Raji (cell line): ENCODE measurements around the gene PTER.
A peak's percentile ranks its signal among the peaks of the same experiment; 100 is the strongest.

ENCODE experiments used
- POLR2A ChIP-seq: IDR thresholded peaks from 2 replicates; pipeline ENCODE4 v1.6.1; 2011; ENCODE audit warnings: low read depth, low read length, control low read depth; ENCODE audit not compliant: insufficient read depth

Gene PTER, protein sequence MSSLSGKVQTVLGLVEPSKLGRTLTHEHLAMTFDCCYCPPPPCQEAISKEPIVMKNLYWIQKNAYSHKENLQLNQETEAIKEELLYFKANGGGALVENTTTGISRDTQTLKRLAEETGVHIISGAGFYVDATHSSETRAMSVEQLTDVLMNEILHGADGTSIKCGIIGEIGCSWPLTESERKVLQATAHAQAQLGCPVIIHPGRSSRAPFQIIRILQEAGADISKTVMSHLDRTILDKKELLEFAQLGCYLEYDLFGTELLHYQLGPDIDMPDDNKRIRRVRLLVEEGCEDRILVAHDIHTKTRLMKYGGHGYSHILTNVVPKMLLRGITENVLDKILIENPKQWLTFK

DNA sequence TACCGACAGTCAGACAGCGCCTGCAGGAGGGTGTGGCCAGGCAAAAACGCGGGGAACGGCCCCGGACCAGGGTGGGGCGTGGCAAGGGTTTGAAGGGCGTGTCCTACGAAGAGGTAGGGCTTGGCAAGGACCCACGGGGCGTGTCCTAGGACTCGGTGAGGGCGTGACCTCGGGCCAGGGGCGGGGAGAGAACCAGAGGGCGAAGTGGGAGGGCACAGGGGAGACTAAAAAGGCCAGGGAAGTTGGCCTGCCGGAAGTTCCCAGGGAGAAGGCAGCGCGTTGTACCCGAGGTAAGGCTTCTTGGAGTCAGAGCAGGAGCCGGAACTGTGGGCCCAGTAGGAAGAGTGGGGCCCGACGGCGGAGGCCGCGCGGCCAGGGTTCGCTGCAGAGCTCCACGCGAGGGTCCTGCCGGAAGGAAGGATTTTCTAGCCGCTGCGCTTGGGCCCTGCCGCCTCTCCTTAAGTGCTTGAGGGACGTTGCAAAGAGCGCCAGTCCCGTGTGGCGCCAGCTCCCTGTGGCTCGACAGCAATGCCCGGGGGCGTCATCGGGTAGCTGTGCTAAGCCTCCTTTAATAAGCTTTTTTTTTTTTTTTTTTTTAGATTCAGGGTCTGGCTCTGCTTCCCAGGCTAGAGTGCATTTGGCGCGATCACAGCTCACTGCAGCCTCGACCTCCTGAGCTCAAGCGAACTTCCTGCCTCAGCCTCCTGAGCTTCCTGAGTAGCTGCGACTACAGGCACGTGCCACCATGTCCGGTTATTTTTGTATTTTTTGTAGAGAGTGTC lies at the start of gene PTER:
Gene PTER (plus strand): TSS at position 253 of the 782 bp plus-strand sequence. CDS start 47,375 bp downstream, outside the sequence.
- peak; percentile 87 for TF ChIP-seq POLR2A

DNA sequence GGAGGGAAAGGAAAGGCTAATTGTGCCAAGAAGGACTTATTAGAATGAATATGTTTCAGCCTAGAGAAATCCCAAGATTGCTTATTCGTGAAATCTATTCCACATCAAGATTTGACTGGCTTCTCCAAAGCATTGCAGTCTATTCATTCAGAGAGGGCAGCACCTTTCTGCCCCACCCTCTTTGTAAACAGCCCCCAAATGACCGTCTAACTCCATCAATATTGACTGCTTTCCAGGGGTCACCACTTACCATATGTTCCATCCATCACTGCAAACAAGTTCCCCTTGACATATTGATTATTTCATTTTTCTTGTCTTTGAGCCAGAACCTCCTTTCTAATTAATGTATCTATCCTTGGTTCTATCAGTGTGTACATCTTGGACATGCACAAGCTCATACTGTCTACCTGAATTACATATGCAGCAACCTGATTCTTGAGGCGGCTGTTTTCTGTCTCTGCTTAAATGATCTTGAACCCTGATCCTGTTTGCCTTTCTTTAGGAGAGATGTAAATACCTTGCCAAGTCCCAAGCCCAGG lies 44.2 kb upstream of the PTER start:
- no peak for TF ChIP-seq POLR2A

DNA sequence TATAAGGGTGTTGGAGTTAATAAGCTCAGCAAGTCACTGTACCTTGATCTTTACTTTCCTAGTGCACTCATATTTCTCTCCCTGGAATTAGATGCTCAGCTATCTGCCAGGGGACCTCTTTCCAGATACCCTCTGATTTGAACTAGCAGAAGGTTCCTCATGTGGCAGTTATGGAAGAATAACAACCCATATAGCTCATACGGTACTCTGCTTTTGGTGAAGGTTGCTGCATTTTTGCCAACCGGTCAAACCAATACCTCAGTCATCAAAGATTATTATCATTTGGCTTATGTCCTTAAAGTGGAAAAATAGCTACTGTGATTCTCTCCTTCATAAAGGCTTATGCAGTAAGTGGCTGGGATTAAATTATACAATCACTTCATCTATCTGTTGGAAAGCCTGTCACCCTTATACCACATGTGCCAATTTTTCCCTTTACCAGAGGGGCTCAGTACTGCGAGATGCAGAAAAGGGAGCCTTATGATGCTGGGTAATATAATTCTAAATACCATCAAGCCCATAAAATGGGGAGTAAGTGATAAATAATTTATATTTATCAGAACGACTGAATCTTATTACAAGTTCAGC lies 43.4 kb upstream of the PTER start:
- no peak for TF ChIP-seq POLR2A

- TF ChIP-seq POLR2A: no peak
Measured at GRCh38 chr10:16401416-16401815, 35.4 kb upstream of the PTER start.

DNA sequence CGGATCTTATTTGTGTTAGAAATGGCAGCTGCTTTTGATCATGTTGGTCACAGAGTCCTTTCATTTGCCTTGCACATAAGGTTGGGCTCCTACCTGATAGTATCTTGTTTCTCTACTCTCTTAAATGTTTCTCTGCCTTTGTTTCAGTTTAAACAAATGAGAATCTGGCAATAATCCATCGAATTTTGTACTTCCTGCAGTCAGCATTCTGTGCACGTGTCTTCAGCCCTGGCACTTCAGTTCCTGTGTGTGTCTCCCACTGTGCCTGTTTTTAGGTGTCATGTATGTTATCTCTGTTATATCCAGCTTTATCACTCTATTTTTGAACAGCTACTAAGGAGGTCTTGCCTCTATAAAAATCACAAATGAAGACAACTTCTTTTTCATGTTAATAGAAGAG lies 28.4 kb upstream of the PTER start:
- TF ChIP-seq POLR2A: no peak

DNA sequence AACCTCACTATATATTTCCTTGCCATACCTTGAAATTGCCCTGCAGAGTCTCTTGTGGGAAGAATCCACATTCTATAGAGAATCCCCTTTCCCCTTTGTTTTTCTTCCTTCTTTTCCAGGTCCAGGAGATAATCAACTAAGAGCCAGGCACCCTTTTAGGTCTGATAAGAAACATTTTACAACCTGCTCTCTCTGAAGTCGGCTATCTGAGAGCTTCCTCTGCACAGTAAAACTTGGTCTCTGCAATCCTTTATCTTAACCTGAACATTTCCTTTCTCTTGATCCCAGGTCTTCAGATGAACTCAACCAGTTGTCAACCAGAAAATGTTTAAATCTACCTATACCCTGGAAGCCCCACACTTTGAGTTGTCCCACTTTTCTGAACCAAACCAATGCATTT lies 19.5 kb upstream of the PTER start:
- no peak for TF ChIP-seq POLR2A

DNA sequence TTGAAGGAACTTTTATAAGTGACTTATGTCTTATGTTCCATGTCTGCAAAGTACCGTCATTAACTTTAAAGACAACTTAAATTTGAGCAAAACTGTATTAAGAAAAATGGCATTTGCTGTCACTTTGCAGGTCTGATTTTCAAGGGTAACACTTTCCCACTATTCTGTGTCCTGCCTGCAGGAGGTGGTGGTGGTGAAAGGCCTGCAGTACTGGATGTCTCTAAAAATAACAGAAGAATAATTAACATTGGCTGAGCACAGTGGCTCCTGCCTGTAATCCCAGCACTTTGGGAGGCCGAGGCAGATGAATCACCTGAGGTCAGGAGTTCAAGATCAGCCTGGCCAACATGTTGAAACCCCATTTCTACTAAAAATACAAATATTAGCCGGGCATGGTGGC lies 13.2 kb upstream of the PTER start:
- TF ChIP-seq POLR2A: no peak

DNA sequence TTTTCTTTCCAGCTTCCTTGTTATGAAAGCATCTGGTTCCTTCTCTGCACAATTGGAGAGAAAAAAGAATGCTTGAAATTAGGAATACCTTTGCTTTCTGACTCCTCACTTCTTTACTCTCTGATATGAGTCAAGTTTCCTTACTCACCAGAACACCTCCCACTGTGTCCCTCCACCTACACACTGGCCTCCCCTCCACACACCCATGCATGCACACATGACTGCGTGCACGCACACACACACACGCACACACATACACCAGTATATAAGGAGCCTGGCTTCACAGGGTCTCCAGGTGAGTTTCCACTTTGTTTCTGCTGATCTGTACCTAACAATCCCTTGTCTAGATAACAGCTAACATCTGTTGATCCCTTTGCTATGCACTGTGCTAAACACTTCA lies 11.4 kb upstream of the PTER start:
- TF ChIP-seq POLR2A: no peak

- no peak for TF ChIP-seq POLR2A
Measured at GRCh38 chr10:16429539-16429938, 7.3 kb upstream of the PTER start.

- TF ChIP-seq POLR2A: no peak
Measured at GRCh38 chr10:16436367-16436757, 448 bp upstream of the PTER start.

- TF ChIP-seq POLR2A: no peak
Measured at GRCh38 chr10:16437540-16437894, 707 bp downstream of the PTER start.

- no peak for TF ChIP-seq POLR2A
Measured at GRCh38 chr10:16439295-16439694, 2.5 kb downstream of the PTER start.

DNA sequence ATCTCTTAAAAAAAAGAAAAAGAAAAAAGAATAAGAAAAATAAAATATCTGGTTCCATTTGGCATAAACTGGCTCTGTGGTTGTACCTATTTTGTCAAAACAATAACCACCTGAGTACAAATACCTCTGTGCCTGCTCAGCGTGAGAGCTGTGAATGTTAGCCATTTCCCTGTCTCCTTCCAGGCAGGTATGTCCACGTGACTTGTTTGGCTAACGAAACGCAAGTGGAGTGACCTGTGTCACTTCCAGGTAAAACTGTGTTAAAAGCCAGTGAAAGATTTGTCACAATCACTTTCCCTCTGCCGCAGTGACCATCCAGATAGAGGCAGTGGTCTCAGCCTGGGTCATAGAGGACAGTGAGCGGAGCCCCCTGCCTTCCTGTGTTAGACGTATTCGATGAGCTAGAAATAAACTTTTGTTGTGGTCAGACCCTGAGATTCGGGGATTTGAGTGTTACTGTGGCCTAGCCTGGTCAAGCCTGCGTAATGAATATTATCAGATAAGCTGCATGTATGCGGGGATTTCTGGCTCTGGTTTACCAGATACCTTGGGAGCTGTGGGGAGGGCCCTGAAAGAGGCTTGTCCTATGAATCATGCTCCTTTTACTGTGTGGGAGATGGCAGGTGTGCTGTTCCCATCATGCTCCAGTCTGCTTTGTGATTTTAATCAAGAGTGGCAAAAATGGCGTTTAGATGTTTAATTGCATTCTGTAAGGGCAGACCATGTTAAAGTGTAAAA lies 3.8 kb downstream of the PTER start:
- TF ChIP-seq POLR2A: no peak

GRCh38 chr10:16441173-16441840 lies 4.5 kb downstream of the PTER start:
- TF ChIP-seq POLR2A: no peak

DNA sequence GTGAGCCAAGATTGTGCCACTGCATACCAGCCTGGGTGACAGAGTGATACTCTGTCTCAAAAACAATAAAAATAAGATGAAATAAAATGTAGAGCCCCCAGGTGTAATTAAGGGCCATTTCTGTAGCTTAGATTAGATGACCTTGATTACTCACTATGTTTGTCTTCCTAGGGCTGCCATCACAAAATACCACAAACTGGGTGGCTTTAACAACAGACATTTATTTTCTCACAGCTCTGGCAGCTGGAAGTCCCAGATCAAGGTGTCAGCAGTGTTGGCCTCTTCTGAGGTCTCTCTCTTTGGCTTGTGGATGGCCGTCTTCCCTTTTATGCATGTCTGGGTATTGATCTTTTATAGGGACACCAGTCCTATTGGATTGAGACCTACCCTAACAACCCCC lies 6.1 kb downstream of the PTER start:
- TF ChIP-seq POLR2A: no peak
